Endodermal cell (in vitro differentiated cells): ENCODE data around the gene USP12. TPM values are rescaled to one million over a fixed set of nuclear protein-coding genes. Genes with fewer than 3 reads are reported as not detected.

ENCODE experiments used
- DNase-seq: peaks from one replicate; pipeline ENCODE4 v3.0.0-alpha.2; 2017
- H3K27ac ChIP-seq: 2 replicates; pipeline ENCODE4 v1.5.1; 2013; ENCODE audit warnings: mild to moderate bottlenecking, low read depth, low read length, moderate library complexity
- H3K27me3 ChIP-seq: 2 replicates; pipeline ENCODE4 v1.6.1; 2013; ENCODE audit warnings: mild to moderate bottlenecking, low read length, moderate library complexity; ENCODE audit not compliant: insufficient read depth, control insufficient read depth, poor library complexity, severe bottlenecking
- H3K36me3 ChIP-seq: 2 replicates; pipeline ENCODE4 v1.7.0; 2013; ENCODE audit warnings: mild to moderate bottlenecking, low read length, moderate library complexity; ENCODE audit not compliant: control insufficient read depth, insufficient read depth
- H3K4me1 ChIP-seq: one replicate; pipeline ENCODE4 v1.7.0; 2013; ENCODE audit warnings: low read length; ENCODE audit not compliant: control insufficient read depth, insufficient read depth
- H3K4me3 ChIP-seq: 2 replicates; pipeline ENCODE4 v1.5.1; 2013; ENCODE audit warnings: mild to moderate bottlenecking, low read length, moderate library complexity
- H3K9ac ChIP-seq: 2 replicates; pipeline ENCODE4 v1.6.1; 2013; ENCODE audit warnings: mild to moderate bottlenecking, low read length, moderate library complexity; ENCODE audit not compliant: poor library complexity, severe bottlenecking; ENCODE audit errors: extremely low read depth
- H3K9me3 ChIP-seq: 2 replicates; pipeline ENCODE4 v1.6.1; 2013; ENCODE audit warnings: mild to moderate bottlenecking, low read length, moderate library complexity; ENCODE audit not compliant: control insufficient read depth
- H3K27ac Mint-ChIP-seq: 2 replicates; pipeline ENCODE4 v1.8.0; 2020; ENCODE audit warnings: mixed read lengths
- H3K27me3 Mint-ChIP-seq: 2 replicates; pipeline ENCODE4 v1.8.0; 2021; ENCODE audit warnings: mild to moderate bottlenecking, mixed read lengths; ENCODE audit not compliant: insufficient read depth
- H3K36me3 Mint-ChIP-seq: 2 replicates; pipeline ENCODE4 v1.8.0; 2020; ENCODE audit warnings: low read depth, mixed read lengths
- H3K4me1 Mint-ChIP-seq: 2 replicates; pipeline ENCODE4 v1.8.0; 2020; ENCODE audit warnings: mixed read lengths
- H3K4me3 Mint-ChIP-seq: 2 replicates; pipeline ENCODE4 v1.8.0; 2020; ENCODE audit warnings: mild to moderate bottlenecking, moderate library complexity, mixed read lengths
- H3K9me3 Mint-ChIP-seq: 2 replicates; pipeline ENCODE4 v1.8.0; 2020; ENCODE audit warnings: mild to moderate bottlenecking, mixed read lengths
- WGBS, 2 experiments: methylation state at CpG; one replicate each; pipeline versions ENCODE4 v1.1.5 to v1.1.7; 2013; ENCODE audit warnings: missing lambda C conversion rate in 2 of 2, mixed read lengths in 1 of 2; ENCODE audit not compliant: insufficient coverage in 1 of 2, insufficient read length in 1 of 2; 5-methylcytosine and 5-hydroxymethylcytosine counted together
- total RNA-seq, 2 donors: library from RNA; stranded (reverse); fragmentation: NEBNext Ultra II Directional in 1 of 2; extraction: Animal tissue kit (Norgen Biotek cat#: 25700) in 1 of 2; gene quantifications; 2 replicates in 1 of 2; 3 replicates in 1 of 2; pipeline ENCODE4 v1.2.1, GENCODE V29; 2021
- TF ChIP-seq, protein P1 (sequence below): fragments of 200-600 bp; sonication (generic); conservative IDR thresholded peaks from 2 replicates; pipeline ENCODE4 v1.5.0; 2021; ENCODE audit warnings: antibody characterized with exemption, mild to moderate bottlenecking

USP12 gene
- total RNA-seq, 2 donors from 2014 or later, result 18.9 to 23.2 TPM

DNA sequence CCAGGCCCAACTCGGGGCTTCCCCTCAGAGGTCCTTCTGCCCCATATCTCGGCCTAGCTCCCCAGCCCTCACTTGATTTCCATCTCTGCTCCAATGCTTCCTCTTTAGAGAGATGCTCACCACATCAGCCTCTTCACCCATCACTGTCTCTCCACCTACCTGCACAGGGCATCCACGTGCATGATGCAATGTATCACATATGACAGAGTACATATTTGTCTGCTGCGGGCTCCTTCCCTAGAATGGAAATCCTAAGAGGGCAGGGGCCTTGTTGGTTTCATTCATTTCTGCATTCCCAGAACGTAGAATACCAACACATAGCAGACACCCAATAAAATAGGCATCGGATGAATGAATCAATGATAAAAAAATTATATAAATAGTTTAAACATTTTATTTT, 130.3 kb downstream of the USP12 start:
- no peaks in the 10 kb centered on the region for H3K36me3 Mint-ChIP-seq
- no peaks in the 10 kb centered on the region for H3K36me3 ChIP-seq
- H3K27me3 Mint-ChIP-seq, result peaks cover 6% of the 10 kb centered on the region
- no peak overlapping the region for H3K4me3 ChIP-seq
- H3K27ac ChIP-seq, result no peak overlapping the region
- WGBS, 2 experiments, result 92 to 100% methylated on average over 1 to 4 of the region's 6 CpGs
- H3K4me1 Mint-ChIP-seq, result peaks cover 14% of the 10 kb centered on the region
- H3K9me3 ChIP-seq, result no peaks in the 10 kb centered on the region
- H3K4me1 ChIP-seq, result no peaks in the 10 kb centered on the region
- no peaks in the 10 kb centered on the region for H3K9me3 Mint-ChIP-seq
- no peak overlapping the region for H3K4me3 Mint-ChIP-seq
- no peak overlapping the region for H3K27ac Mint-ChIP-seq
- no peak overlapping the region for H3K9ac ChIP-seq
- DNase-seq, result no peak
- TF ChIP-seq, protein P1, sequence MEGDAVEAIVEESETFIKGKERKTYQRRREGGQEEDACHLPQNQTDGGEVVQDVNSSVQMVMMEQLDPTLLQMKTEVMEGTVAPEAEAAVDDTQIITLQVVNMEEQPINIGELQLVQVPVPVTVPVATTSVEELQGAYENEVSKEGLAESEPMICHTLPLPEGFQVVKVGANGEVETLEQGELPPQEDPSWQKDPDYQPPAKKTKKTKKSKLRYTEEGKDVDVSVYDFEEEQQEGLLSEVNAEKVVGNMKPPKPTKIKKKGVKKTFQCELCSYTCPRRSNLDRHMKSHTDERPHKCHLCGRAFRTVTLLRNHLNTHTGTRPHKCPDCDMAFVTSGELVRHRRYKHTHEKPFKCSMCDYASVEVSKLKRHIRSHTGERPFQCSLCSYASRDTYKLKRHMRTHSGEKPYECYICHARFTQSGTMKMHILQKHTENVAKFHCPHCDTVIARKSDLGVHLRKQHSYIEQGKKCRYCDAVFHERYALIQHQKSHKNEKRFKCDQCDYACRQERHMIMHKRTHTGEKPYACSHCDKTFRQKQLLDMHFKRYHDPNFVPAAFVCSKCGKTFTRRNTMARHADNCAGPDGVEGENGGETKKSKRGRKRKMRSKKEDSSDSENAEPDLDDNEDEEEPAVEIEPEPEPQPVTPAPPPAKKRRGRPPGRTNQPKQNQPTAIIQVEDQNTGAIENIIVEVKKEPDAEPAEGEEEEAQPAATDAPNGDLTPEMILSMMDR, result no peak
- H3K27me3 ChIP-seq, result no peaks in the 10 kb centered on the region

DNA sequence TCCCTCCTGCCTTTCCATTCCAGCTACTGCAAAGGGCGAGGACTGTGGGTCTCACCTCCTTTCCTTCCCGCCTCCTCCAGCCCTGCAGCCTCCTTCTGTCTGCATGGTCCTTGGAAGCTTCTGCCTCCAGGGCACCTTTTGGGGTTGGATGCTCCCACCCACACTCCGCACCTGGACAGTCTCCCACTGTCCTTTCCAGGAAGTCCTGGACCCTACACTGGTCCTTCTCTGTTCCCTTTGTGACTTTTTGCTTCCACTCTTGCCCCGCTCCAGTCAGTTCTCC, 130.8 kb downstream of the USP12 start:
- Histone ChIP-seq H3K27me3 (peaks cover 1% of the 10 kb centered on the region), H3K27ac (no peak overlapping the region), H3K36me3 (no peaks in the 10 kb centered on the region), H3K9me3 (no peaks in the 10 kb centered on the region), H3K9ac (no peak overlapping the region), H3K4me3 (no peak overlapping the region), H3K4me1 (no peaks in the 10 kb centered on the region)
- H3K4me3 Mint-ChIP-seq, result no peak overlapping the region
- H3K9me3 Mint-ChIP-seq, result no peaks in the 10 kb centered on the region
- WGBS, 2 experiments, result 94 to 100% methylated on average over 4 of the region's 4 CpGs
- DNase-seq, result no peak
- H3K36me3 Mint-ChIP-seq, result no peaks in the 10 kb centered on the region
- TF ChIP-seq, protein P1, result no peak
- peaks cover 12% of the 10 kb centered on the region for H3K27me3 Mint-ChIP-seq
- no peak overlapping the region for H3K27ac Mint-ChIP-seq
- peaks cover 15% of the 10 kb centered on the region for H3K4me1 Mint-ChIP-seq

DNA sequence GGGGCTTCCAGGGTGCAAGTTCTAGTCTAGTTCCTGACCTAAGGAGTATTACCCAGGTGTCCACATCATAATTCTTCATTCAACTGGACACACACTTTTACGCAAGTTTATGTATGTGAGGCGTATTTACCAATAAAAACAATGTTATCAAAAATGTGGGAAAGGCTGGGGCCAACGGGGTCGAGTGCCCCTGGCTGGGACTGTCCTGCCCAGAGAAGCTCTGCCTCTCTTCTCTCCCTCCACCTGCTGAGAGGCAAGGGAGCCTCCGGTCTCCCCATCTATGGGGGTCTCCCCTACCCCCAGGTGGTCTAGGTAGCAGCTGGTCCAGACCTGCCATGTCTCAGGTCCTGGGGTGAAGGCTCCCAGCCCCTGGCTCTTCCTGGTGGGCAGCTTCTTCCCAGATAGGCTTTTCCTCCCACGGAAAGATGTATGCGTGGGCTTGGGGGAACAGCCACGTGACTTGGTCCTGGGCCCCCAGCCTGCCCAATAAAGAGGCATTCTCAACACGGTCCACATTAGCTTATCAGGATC, 132.4 kb downstream of the USP12 start:
- Histone ChIP-seq H3K27ac (no peak overlapping the region), H3K4me3 (no peak overlapping the region), H3K9ac (no peak overlapping the region), H3K4me1 (no peaks in the 10 kb centered on the region), H3K9me3 (no peaks in the 10 kb centered on the region), H3K27me3 (peaks cover 16% of the 10 kb centered on the region), H3K36me3 (no peaks in the 10 kb centered on the region)
- TF ChIP-seq, protein P1, result no peak
- Mint-ChIP-seq H3K4me3 (no peak overlapping the region), H3K27me3 (peaks cover 25% of the 10 kb centered on the region), H3K4me1 (peaks cover 14% of the 10 kb centered on the region), H3K27ac (no peak overlapping the region), H3K9me3 (no peaks in the 10 kb centered on the region), H3K36me3 (no peaks in the 10 kb centered on the region)
- DNase-seq, result no peak
- 92 to 96% methylated on average over 5 to 9 of the region's 9 CpGs for WGBS, 2 experiments
